ENCODE results near the gene TP53RK. TPM values are rescaled to one million over a fixed set of nuclear protein-coding genes. Genes with fewer than 3 reads are reported as not detected.

The TP53RK gene
- total and polyA plus RNA-seq, 2 of the 13 experiments (the other 11 are each of a cell fraction or from before 2014, with no cell fraction given): 12.9 to 25.5 TPM

DNA sequence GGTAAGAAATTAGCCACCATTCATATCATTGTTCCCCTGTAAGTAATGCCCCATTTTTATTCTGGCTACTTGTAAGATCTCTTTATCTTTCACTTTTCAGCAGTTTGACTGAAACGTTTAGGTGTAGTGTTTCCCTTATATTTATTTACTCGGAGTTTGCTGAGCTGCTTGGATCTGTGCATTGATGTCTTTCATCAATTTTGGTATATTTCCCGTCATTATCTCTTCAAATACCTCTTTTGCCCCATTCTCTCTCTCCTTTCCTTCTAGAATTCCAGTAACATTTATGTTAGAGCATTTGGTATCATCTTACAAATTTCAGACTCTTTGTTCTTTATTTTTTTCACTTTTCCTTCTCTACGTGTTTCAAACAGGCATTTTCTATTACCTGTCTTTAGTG is 28.8 kb downstream of the TP53RK start:
- peaks cover 6% of the 10 kb centered on the region for H3K9me3 ChIP-seq (ENCODE audit: low read length)
- BruUV-seq (replicated peaks): no TSS peak
- DNase-seq (ENCODE audit: low spot score) (no peak), FAIRE-seq (no peak), ATAC-seq (no peak)
- no peaks in the 10 kb centered on the region for H4K20me1 ChIP-seq (ENCODE audit: insufficient read depth, low read length)
- WGBS (ENCODE audit: low lambda C conversion rate): 86% methylated on average over 4 of the region's 4 CpGs
- CTCF ChIA-PET (ENCODE audit: low intra/inter-chr PET ratio, low total read pairs): no interaction called here
- H3K4me1 ChIP-seq (ENCODE audit: insufficient read depth, low read length): peaks cover 46% of the 10 kb centered on the region
- POLR2A ChIA-PET: interaction anchor here (0.6 kb wide), 1 partner anchor 16 kb away, joined by 4 read pairs; no protein-coding TSS in a partner anchor
- TF ChIP-seq, protein P1, sequence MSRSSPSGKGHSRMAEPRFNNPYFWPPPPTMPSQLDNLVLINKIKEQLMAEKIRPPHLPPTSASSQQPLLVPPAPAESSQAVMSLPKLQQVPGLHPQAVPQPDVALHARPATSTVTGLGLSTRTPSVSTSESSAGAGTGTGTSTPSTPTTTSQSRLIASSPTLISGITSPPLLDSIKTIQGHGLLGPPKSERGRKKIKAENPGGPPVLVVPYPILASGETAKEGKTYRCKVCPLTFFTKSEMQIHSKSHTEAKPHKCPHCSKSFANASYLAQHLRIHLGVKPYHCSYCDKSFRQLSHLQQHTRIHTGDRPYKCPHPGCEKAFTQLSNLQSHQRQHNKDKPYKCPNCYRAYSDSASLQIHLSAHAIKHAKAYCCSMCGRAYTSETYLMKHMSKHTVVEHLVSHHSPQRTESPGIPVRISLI (CRISPR knock-in tag; IDR thresholded peaks at IDR 0.05; ENCODE audit: borderline replicate concordance): no peak
- TF ChIP-seq BRCA1 (CRISPR knock-in tag; IDR thresholded peaks at IDR 0.05): no peak
- no peak for TF ChIP-seq MATR3 (CRISPR knock-in tag; IDR thresholded peaks at IDR 0.05)
- TF ChIP-seq, protein P2, sequence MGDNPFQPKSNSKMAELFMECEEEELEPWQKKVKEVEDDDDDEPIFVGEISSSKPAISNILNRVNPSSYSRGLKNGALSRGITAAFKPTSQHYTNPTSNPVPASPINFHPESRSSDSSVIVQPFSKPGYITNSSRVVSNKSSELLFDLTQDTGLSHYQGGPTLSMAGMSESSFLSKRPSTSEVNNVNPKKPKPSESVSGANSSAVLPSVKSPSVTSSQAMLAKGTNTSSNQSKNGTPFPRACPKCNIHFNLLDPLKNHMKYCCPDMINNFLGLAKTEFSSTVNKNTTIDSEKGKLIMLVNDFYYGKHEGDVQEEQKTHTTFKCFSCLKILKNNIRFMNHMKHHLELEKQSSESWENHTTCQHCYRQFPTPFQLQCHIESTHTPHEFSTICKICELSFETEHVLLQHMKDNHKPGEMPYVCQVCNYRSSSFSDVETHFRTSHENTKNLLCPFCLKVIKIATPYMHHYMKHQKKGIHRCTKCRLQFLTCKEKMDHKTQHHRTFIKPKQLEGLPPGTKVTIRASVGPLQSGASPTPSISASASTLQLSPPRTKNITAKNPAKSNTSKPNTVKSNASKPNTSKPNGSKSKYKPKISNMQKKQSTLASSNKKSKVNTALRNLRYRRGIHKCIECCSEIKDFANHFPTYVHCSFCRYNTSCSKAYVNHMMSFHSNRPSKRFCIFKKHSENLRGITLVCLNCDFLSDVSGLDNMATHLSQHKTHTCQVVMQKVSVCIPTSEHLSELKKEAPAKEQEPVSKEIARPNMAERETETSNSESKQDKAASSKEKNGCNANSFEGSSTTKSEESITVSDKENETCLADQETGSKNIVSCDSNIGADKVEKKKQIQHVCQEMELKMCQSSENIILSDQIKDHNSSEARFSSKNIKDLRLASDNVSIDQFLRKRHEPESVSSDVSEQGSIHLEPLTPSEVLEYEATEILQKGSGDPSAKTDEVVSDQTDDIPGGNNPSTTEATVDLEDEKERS (CRISPR knock-in tag; IDR thresholded peaks at IDR 0.05): peak; percentile 37; the same call in 1 of the 2 replicates
- no peak for TF ChIP-seq SMARCE1 (IDR thresholded peaks at IDR 0.05; ENCODE audit: borderline replicate concordance)
- TF ChIP-seq ZSCAN25 (CRISPR knock-in tag; IDR thresholded peaks at IDR 0.05): no peak
- TF ChIP-seq, protein P3, sequence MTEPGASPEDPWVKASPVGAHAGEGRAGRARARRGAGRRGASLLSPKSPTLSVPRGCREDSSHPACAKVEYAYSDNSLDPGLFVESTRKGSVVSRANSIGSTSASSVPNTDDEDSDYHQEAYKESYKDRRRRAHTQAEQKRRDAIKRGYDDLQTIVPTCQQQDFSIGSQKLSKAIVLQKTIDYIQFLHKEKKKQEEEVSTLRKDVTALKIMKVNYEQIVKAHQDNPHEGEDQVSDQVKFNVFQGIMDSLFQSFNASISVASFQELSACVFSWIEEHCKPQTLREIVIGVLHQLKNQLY (CRISPR knock-in tag; IDR thresholded peaks at IDR 0.05): no peak
- TF ChIP-seq TBX3 (IDR thresholded peaks at IDR 0.05; ENCODE audit: borderline replicate concordance): no peak
- no peak for TF ChIP-seq ZNF557 (CRISPR knock-in tag; IDR thresholded peaks at IDR 0.05)
- no peak for TF ChIP-seq DMAP1 (CRISPR knock-in tag; IDR thresholded peaks at IDR 0.05)
- TF ChIP-seq ZNF720 (CRISPR knock-in tag; IDR thresholded peaks at IDR 0.05): no peak
- no peak for TF ChIP-seq SAP130 (CRISPR knock-in tag; IDR thresholded peaks at IDR 0.05; ENCODE audit: low read depth)
- TF ChIP-seq ZNF558 (CRISPR knock-in tag; IDR thresholded peaks at IDR 0.05; ENCODE audit: borderline replicate concordance): peak; percentile 85; the same call in 1 of the 2 replicates
- TF ChIP-seq SPEN (CRISPR knock-in tag; IDR thresholded peaks at IDR 0.05; ENCODE audit: low read depth): no peak
- TF ChIP-seq TARDBP (CRISPR knock-in tag; IDR thresholded peaks at IDR 0.05): no peak
- TF ChIP-seq, protein P4, sequence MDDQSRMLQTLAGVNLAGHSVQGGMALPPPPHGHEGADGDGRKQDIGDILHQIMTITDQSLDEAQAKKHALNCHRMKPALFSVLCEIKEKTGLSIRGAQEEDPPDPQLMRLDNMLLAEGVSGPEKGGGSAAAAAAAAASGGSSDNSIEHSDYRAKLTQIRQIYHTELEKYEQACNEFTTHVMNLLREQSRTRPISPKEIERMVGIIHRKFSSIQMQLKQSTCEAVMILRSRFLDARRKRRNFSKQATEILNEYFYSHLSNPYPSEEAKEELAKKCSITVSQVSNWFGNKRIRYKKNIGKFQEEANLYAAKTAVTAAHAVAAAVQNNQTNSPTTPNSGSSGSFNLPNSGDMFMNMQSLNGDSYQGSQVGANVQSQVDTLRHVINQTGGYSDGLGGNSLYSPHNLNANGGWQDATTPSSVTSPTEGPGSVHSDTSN (CRISPR knock-in tag; IDR thresholded peaks at IDR 0.05; ENCODE audit: borderline replicate concordance): no peak
- no peak for TF ChIP-seq ISX (CRISPR knock-in tag; conservative IDR thresholded peaks at IDR 0.05)
- in situ Hi-C loops (cut with HindIII; ENCODE audit: extremely low pct_ligation_motif_present, low pct_unique_long_range_greater_than_20kb): no loop called here
- no peak overlapping the region for H3K27ac ChIP-seq (ENCODE audit: extremely low read length, insufficient read depth, low read length)
- H2AFZ ChIP-seq (ENCODE audit: low read length): no peak overlapping the region
- no peaks in the 10 kb centered on the region for H3K79me2 ChIP-seq (ENCODE audit: insufficient read depth, low read length)
- no peak overlapping the region for H3K4me3 ChIP-seq (replicated peaks in 1 of 3; ENCODE audit: insufficient read depth in 1 of 3, low read depth in 2 of 3, low read length in 3 of 3)
- intact Hi-C loops (cut with micrococcal nuclease; ENCODE audit: unreplicated experiment): no loop called here
- H3K27me3 ChIP-seq (ENCODE audit: control insufficient read depth in 1 of 2, insufficient read depth in 2 of 2, low read length in 2 of 2): no peaks in the 10 kb centered on the region
- H3K4me2 ChIP-seq (ENCODE audit: low read depth, low read length): no peak overlapping the region
- no peaks in the 10 kb centered on the region for H3K36me3 ChIP-seq (replicated peaks in 1 of 2; ENCODE audit: control insufficient read depth in 1 of 2, insufficient read depth in 2 of 2, low read length in 2 of 2)
- H3K9ac ChIP-seq (ENCODE audit: insufficient read depth, low read depth, low read length): no peak overlapping the region

Measured in HepG2 (cell line).